Measurements from ENCODE around the gene GAMT.
A peak's percentile ranks its signal among the peaks of the same experiment; 100 is the strongest.

The GAMT gene

GRCh38 chr19:1370579-1371361 lies 30.6 kb downstream of the GAMT start:
- peaks cover 86% of the 10 kb centered on the region for H3K36me3 ChIP-seq (ENCODE audit: insufficient read depth, insufficient read length, low read length)
- H3K9ac ChIP-seq (ENCODE audit: insufficient read length, low read depth) = peak overlapping the region; percentile 6
- DNase-seq (ENCODE audit: low read depth, low spot score) = no peak

GRCh38 chr19:1369214-1369805 lies 32.0 kb downstream of the GAMT start:
- Histone ChIP-seq H3K36me3 (ENCODE audit: insufficient read depth, insufficient read length, low read length) (peaks cover 94% of the 10 kb centered on the region), H3K27me3 (ENCODE audit: insufficient read depth, insufficient read length) (no peaks in the 10 kb centered on the region), H3K9me3 (ENCODE audit: insufficient read depth, low read length) (no peaks in the 10 kb centered on the region), H3K4me3 (ENCODE audit: insufficient read length, low read depth) (no peak overlapping the region), H3K4me1 (ENCODE audit: insufficient read depth, insufficient read length) (peaks cover 7% of the 10 kb centered on the region), H3K9ac (ENCODE audit: insufficient read length, low read depth) (no peak overlapping the region)
- DNase-seq (ENCODE audit: low read depth, low spot score) = no peak
- TF ChIP-seq YY1 (IDR thresholded peaks at IDR 0.05; ENCODE audit: insufficient read depth, insufficient read length) = no peak
- TF ChIP-seq ZNF274 (IDR thresholded peaks at IDR 0.05; ENCODE audit: low read depth, low read length) = no peak
- no peak for TF ChIP-seq SUZ12 (IDR thresholded peaks at IDR 0.05; ENCODE audit: extremely low read depth, insufficient read depth, insufficient read length)

More at GRCh38 chr19:1370579-1371361, 30.6 kb downstream of the GAMT start:
- peaks cover 1% of the 10 kb centered on the region for H3K4me1 ChIP-seq (ENCODE audit: insufficient read depth, insufficient read length)
- H3K4me3 ChIP-seq (ENCODE audit: insufficient read length, low read depth) = no peak overlapping the region
- no peak for TF ChIP-seq SUZ12 (IDR thresholded peaks at IDR 0.05; ENCODE audit: extremely low read depth, insufficient read depth, insufficient read length)
- TF ChIP-seq YY1 (IDR thresholded peaks at IDR 0.05; ENCODE audit: insufficient read depth, insufficient read length) = no peak
- TF ChIP-seq ZNF274 (IDR thresholded peaks at IDR 0.05; ENCODE audit: low read depth, low read length) = no peak
- no peaks in the 10 kb centered on the region for H3K9me3 ChIP-seq (ENCODE audit: insufficient read depth, low read length)
- no peaks in the 10 kb centered on the region for H3K27me3 ChIP-seq (ENCODE audit: insufficient read depth, insufficient read length)

DNA sequence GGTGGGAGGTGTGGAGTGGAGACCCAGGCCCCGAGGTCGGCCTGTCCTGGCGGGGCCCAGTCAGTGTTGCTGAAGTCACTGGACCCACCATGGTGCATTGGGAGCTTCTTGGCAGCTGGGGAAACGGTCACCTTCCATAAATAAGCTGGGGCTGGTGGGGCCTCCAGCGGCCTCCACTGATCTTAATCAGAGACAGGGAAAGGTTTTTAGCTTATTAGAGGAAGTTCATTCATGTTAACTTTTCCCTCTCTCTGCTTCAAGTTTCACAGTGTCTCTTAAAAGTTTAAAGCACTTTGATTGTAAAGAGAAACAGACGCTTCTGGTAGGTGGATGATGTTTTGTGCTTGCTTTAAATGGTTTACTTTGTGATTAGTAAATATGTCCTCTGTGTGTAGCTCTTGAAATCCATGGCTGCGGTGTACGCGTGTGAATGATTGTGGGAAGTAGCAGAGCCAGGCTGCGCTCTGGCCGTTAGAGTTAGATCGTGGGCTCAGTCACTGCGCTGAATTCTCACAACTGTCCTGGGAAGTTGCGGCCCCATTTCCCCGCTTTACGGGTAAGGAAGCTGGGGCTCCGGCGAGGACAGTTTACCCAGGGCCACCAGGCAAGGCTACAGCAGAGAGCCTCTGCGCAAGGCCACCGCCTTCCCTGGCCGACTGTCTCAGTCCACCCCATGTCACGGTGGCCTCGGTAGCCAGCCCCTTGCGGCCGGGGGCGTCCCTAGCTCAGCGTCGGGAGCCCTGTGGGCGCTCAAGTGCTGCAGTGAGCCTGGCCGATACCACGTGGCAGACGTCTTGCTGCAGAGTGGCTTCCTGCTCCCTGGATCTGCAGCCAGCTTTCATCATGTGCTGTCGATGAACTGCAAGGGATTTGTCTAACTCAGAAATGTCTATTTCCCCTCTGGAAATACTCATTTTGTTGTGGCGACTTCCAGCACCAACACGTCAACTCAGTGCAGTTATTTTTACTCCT lies 34.2 kb downstream of the GAMT start:
- TF ChIP-seq YY1 (IDR thresholded peaks at IDR 0.05; ENCODE audit: insufficient read depth, insufficient read length) (no peak), SUZ12 (IDR thresholded peaks at IDR 0.05; ENCODE audit: extremely low read depth, insufficient read depth, insufficient read length) (no peak), ZNF274 (IDR thresholded peaks at IDR 0.05; ENCODE audit: low read depth, low read length) (no peak)
- Histone ChIP-seq H3K9ac (ENCODE audit: insufficient read length, low read depth) (no peak overlapping the region), H3K4me3 (ENCODE audit: insufficient read length, low read depth) (no peak overlapping the region), H3K27me3 (ENCODE audit: insufficient read depth, insufficient read length) (no peaks in the 10 kb centered on the region), H3K9me3 (ENCODE audit: insufficient read depth, low read length) (no peaks in the 10 kb centered on the region), H3K4me1 (ENCODE audit: insufficient read depth, insufficient read length) (peaks cover 7% of the 10 kb centered on the region), H3K36me3 (ENCODE audit: insufficient read depth, insufficient read length, low read length) (peaks cover 95% of the 10 kb centered on the region)
- no peak for DNase-seq (ENCODE audit: low read depth, low spot score)

DNA sequence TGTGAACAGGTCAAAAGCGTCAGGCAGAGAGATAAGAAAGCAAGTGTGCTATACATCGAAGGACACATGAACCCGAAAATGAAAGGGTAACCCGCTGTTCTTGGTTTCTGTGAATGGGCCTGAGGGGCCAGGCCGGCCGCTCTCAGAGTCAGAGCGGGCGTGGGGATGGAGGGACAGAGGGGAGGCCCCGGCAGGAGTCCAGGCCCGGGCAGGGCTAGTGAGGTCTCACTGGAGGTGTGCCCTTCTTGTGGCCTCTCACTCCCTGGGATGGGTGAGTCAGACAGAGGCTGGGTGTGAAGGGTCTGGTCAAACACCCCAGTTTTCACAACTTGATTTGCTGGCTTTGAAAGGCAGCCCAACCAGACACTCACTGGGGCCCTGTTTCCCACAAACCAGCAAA lies 35.0 kb downstream of the GAMT start:
- no peaks in the 10 kb centered on the region for H3K9me3 ChIP-seq (ENCODE audit: insufficient read depth, low read length)
- DNase-seq (ENCODE audit: low read depth, low spot score) = no peak
- TF ChIP-seq YY1 (IDR thresholded peaks at IDR 0.05; ENCODE audit: insufficient read depth, insufficient read length) (no peak), SUZ12 (IDR thresholded peaks at IDR 0.05; ENCODE audit: extremely low read depth, insufficient read depth, insufficient read length) (no peak), ZNF274 (IDR thresholded peaks at IDR 0.05; ENCODE audit: low read depth, low read length) (no peak)
- peaks cover 97% of the 10 kb centered on the region for H3K36me3 ChIP-seq (ENCODE audit: insufficient read depth, insufficient read length, low read length)
- no peak overlapping the region for H3K9ac ChIP-seq (ENCODE audit: insufficient read length, low read depth)
- H3K4me1 ChIP-seq (ENCODE audit: insufficient read depth, insufficient read length) = peaks cover 7% of the 10 kb centered on the region
- H3K4me3 ChIP-seq (ENCODE audit: insufficient read length, low read depth) = no peak overlapping the region
- no peaks in the 10 kb centered on the region for H3K27me3 ChIP-seq (ENCODE audit: insufficient read depth, insufficient read length)

GRCh38 chr19:1365319-1366269 lies 35.7 kb downstream of the GAMT start:
- Histone ChIP-seq H3K4me3 (ENCODE audit: insufficient read length, low read depth) (no peak overlapping the region), H3K27me3 (ENCODE audit: insufficient read depth, insufficient read length) (no peaks in the 10 kb centered on the region), H3K9ac (ENCODE audit: insufficient read length, low read depth) (no peak overlapping the region), H3K4me1 (ENCODE audit: insufficient read depth, insufficient read length) (peaks cover 10% of the 10 kb centered on the region), H3K9me3 (ENCODE audit: insufficient read depth, low read length) (no peaks in the 10 kb centered on the region), H3K36me3 (ENCODE audit: insufficient read depth, insufficient read length, low read length) (peaks cover 97% of the 10 kb centered on the region)
- no peak for DNase-seq (ENCODE audit: low read depth, low spot score)
- TF ChIP-seq ZNF274 (IDR thresholded peaks at IDR 0.05; ENCODE audit: low read depth, low read length) (no peak), SUZ12 (IDR thresholded peaks at IDR 0.05; ENCODE audit: extremely low read depth, insufficient read depth, insufficient read length) (no peak), YY1 (IDR thresholded peaks at IDR 0.05; ENCODE audit: insufficient read depth, insufficient read length) (no peak)

DNA sequence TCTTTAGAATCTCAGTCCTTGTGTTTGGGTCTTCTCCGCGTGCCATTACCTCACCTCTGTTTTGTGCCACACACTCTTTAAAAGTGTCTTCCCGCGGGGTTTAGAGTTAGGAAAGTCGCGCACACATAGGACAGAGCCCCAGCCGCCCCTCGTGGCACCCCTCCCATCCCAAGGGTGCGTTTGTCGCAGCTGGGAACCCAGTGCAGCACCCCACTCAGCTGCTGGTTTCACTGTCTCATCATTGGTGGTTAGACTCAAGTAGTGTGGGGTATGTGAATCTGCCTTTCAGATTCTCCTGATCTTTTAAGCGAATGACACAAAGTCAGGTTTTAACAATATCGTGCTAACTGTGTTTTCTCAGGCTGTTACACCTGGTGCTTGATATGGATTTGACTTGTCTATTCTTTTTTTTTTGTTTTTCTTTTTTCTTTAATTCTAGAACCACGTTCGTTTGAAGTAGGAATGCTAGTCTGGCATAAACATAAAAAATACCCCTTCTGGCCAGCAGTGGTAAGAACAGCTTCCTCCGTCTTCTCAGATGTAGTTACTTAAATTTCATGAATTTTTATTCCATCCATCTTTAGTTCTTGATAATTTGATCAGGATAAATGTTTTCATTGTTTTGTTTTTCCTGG lies 37.2 kb downstream of the GAMT start:
- Histone ChIP-seq H3K4me3 (ENCODE audit: insufficient read length, low read depth) (no peak overlapping the region), H3K27me3 (ENCODE audit: insufficient read depth, insufficient read length) (no peaks in the 10 kb centered on the region), H3K9me3 (ENCODE audit: insufficient read depth, low read length) (no peaks in the 10 kb centered on the region), H3K9ac (ENCODE audit: insufficient read length, low read depth) (no peak overlapping the region), H3K36me3 (ENCODE audit: insufficient read depth, insufficient read length, low read length) (peaks cover 97% of the 10 kb centered on the region), H3K4me1 (ENCODE audit: insufficient read depth, insufficient read length) (peaks cover 18% of the 10 kb centered on the region)
- TF ChIP-seq YY1 (IDR thresholded peaks at IDR 0.05; ENCODE audit: insufficient read depth, insufficient read length) (no peak), SUZ12 (IDR thresholded peaks at IDR 0.05; ENCODE audit: extremely low read depth, insufficient read depth, insufficient read length) (no peak), ZNF274 (IDR thresholded peaks at IDR 0.05; ENCODE audit: low read depth, low read length) (no peak)
- no peak for DNase-seq (ENCODE audit: low read depth, low spot score)

Data from NT2/D1 (cell line).